Ishikawa (cell line): ENCODE results near the gene C19orf47.

Experiments used
- CEBPB ChIP-seq: IDR thresholded peaks from 2 replicates; pipeline ENCODE4 v1.6.1; 2012
- CREB1 ChIP-seq: IDR thresholded peaks from 2 replicates; pipeline ENCODE4 v1.6.1; 2012; ENCODE audit warnings: low read depth
- EGR1 ChIP-seq: IDR thresholded peaks from 2 replicates; pipeline ENCODE4 v1.6.1; 2012
- EP300 ChIP-seq: IDR thresholded peaks from 2 replicates; pipeline ENCODE4 v1.6.1; 2012; ENCODE audit warnings: borderline replicate concordance
- FOXM1 ChIP-seq: IDR thresholded peaks from 2 replicates; pipeline ENCODE4 v1.6.1; 2012; ENCODE audit warnings: low read depth, borderline replicate concordance
- NFIC ChIP-seq: IDR thresholded peaks from 2 replicates; pipeline ENCODE4 v1.6.1; 2012
- RAD21 ChIP-seq: IDR thresholded peaks from 2 replicates; pipeline ENCODE4 v1.6.1; 2012; ENCODE audit warnings: low read depth
- REST ChIP-seq: IDR thresholded peaks from 2 replicates; pipeline ENCODE4 v1.6.1; 2012; ENCODE audit warnings: low read depth, mild to moderate bottlenecking
- TAF1 ChIP-seq: IDR thresholded peaks from 2 replicates; pipeline ENCODE4 v1.6.1; 2012; ENCODE audit warnings: low read depth, mild to moderate bottlenecking
- TCF12 ChIP-seq: IDR thresholded peaks from 2 replicates; pipeline ENCODE4 v1.6.1; 2012; ENCODE audit warnings: low read depth
- TEAD4 ChIP-seq: IDR thresholded peaks from 2 replicates; pipeline ENCODE4 v1.6.1; 2012
- YY1 ChIP-seq: IDR thresholded peaks from 2 replicates; pipeline ENCODE4 v1.6.1; 2012; ENCODE audit warnings: low read depth
- ZBTB7A ChIP-seq: IDR thresholded peaks from 2 replicates; pipeline ENCODE4 v1.6.1; 2012; ENCODE audit warnings: low read depth
- TF ChIP-seq, protein P1 (sequence below): IDR thresholded peaks from 2 replicates; pipeline ENCODE4 v1.6.1; 2012
- TF ChIP-seq, protein P2 (sequence below): IDR thresholded peaks from 2 replicates; pipeline ENCODE4 v1.6.1; 2012

Gene C19orf47

DNA sequence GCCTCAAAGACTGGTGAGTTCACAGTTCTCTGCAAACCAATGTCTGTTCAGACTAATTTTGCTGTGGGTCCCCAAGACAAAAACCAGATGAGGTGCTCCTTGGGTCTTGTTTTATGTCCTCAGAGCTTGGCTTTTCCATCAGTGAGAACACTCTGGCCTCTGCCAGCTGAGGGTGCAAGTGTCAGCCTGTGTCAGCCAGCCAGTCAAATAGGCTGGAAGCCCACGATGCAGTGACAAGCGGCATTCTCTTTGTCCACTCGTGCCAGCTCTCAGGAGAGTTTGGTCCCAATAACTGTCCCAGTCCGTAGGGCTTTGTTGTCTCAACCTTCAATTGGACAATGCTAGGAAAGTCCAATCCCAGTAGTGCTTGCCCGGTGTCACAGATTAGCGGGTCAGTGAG is 53.6 kb downstream of the C19orf47 start:
- TF ChIP-seq, protein P1, sequence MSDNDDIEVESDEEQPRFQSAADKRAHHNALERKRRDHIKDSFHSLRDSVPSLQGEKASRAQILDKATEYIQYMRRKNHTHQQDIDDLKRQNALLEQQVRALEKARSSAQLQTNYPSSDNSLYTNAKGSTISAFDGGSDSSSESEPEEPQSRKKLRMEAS = no peak
- TF ChIP-seq CREB1 (no peak), TCF12 (no peak)

DNA sequence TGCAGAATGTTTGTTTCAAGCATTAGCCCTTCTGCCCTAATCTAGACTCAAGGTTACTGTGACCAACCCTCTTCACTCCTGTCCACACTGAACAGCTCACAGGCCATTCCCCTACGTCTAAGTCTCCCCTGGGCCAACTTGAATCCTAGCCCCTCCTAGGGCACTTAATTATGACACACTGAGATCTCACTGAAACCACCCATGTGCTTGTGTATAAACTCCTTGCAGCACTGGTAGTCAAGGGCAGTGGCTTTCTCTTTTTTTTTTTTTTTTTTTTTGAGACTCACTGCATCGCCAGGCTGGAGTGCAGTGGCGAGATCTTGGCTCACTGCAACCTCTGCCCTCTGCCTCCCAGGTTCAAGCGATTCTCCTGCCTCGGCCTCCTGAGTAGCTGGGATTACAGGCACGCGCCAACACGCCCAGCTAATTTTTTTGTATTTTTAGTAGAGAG is 61.2 kb downstream of the C19orf47 start:
- TF ChIP-seq RAD21 = no peak
- no peak for TF ChIP-seq ZBTB7A
- no peak for TF ChIP-seq TAF1
- TF ChIP-seq CEBPB = no peak
- TF ChIP-seq YY1 = no peak
- TF ChIP-seq EGR1 = no peak
- no peak for TF ChIP-seq NFIC
- TF ChIP-seq FOXM1 = no peak
- TF ChIP-seq, protein P1 = no peak
- TF ChIP-seq REST = no peak
- no peak for TF ChIP-seq CREB1
- no peak for TF ChIP-seq EP300
- TF ChIP-seq TEAD4 = no peak
- no peak for TF ChIP-seq TCF12
- TF ChIP-seq, protein P2, sequence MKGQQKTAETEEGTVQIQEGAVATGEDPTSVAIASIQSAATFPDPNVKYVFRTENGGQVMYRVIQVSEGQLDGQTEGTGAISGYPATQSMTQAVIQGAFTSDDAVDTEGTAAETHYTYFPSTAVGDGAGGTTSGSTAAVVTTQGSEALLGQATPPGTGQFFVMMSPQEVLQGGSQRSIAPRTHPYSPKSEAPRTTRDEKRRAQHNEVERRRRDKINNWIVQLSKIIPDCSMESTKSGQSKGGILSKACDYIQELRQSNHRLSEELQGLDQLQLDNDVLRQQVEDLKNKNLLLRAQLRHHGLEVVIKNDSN = no peak

- TF ChIP-seq, protein P1 = no peak
- TF ChIP-seq NFIC (no peak), RAD21 (no peak), ZBTB7A (no peak), CEBPB (no peak), REST (no peak)
- TF ChIP-seq, protein P2 = no peak
These were observed 61.8 kb downstream of the C19orf47 start for GRCh38 chr19:40286235-40286970.

- TF ChIP-seq TCF12 = peak; percentile 3; the same call in 1 of the 2 replicates
- 0 out of 2 replicates have a peak, but pooled peaks have one; percentile 16 for TF ChIP-seq TAF1
- no peak for TF ChIP-seq ZBTB7A
- peak; percentile 60 for TF ChIP-seq CREB1
- TF ChIP-seq, protein P1 = peak; percentile 46; the same call in 1 of the 2 replicates
These were observed 62.6 kb downstream of the C19orf47 start for GRCh38 chr19:40285353-40286234.

DNA sequence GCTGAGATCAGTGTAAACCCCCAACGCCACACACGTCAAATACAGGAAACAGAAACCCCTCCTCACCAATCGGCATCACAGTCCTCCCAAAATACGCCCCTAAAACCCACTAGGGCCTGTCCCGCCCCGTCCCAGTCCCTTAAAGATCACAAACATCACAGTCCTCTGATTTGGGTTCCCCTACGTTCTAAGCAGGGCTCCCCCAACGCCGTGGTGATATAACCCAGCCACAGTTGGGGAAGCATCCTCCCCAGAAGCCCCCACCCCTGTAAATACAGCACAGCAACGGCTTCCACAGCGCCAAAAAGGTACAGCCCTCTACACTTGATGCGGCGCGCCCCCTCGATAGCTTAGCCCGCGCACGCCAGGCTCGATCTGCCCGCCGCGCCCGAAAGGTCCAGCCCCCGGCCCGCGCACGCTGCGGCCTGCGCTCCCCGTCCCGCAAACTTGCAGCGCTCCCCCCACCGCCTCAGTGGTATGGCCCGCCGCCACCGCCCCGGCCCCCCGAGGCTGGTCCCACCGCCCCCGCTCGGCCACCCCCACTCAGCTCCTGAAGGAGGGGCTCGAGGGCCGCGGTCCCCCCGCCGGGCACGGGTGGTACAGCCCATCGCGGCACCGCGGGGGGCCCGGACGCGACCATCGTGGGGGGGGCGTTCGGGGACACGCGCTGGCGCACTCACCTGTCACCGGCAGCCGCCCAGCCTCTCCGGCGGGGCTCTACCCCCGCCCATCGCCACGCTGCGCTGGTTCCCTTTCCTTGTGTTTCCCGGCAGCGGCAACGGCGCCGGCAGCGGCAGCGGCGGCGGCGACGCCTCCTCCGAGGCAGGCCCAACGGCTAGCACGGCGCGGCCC is 63.5 kb downstream of the C19orf47 start, which contains the start of gene AKT2:
Gene AKT2, minus strand, starts transcription at position 845 of the 852 bp plus-strand sequence. CDS start 20,078 bp downstream, outside the sequence.
- TF ChIP-seq REST (no peak), EGR1 (peak; percentile 87), ZBTB7A (peak; percentile 84; the same call in 1 of the 2 replicates), EP300 (no peak; the same call in 1 of the 2 replicates), CEBPB (no peak), FOXM1 (no peak), TAF1 (no peak; the same call in 1 of the 2 replicates), RAD21 (no peak), NFIC (no peak), TEAD4 (no peak), YY1 (no peak), TCF12 (peak; percentile 18; the same call in 1 of the 2 replicates), CREB1 (no peak)
- TF ChIP-seq, protein P1 = peak; percentile 63
- TF ChIP-seq, protein P2 = no peak
